ENCODE results near the gene ADM2. TPM values are rescaled to one million over a fixed set of nuclear protein-coding genes. Genes with fewer than 3 reads are reported as not detected.
"Not testable (repeated sequence)": the region's sequence is repeated elsewhere in the genome, so short reads cannot be mapped to it uniquely, and the experiment has no call there.

ADM2 gene
- total RNA-seq, 1 donor from 2014 or later, result not detected

- Histone ChIP-seq H3K36me3 (no peaks in the 10 kb centered on the region), H3K4me3 (peak overlapping the region; percentile 61 to 78), H3K9me3 (no peaks in the 10 kb centered on the region), H3K4me1 (peaks cover 18 to 30% of the 10 kb centered on the region in 2 donors), H3K27ac (peak overlapping the region; percentile 80 to 91), H3K27me3 (peaks cover 11% of the 10 kb centered on the region)
- TF ChIP-seq CTCF (IDR thresholded peaks at IDR 0.05), result no peak
- intact Hi-C loops (cut with DNase I), result no loop called here
- peak in 1 of 2 donors; percentile 90 for DNase-seq (ENCODE audit: low spot score in 2 of 2)
These were observed 49.7 kb downstream of the ADM2 start for GRCh38 chr22:50530877-50531545.

GRCh38 chr22:50531546-50531961 lies 50.2 kb downstream of the ADM2 start:
- intact Hi-C loops (cut with DNase I), result no loop called here
- Histone ChIP-seq H3K4me1 (peaks cover 14 to 27% of the 10 kb centered on the region in 2 donors), H3K9me3 (no peaks in the 10 kb centered on the region), H3K4me3 (peak overlapping the region; percentile 61 to 78), H3K27ac (peak overlapping the region; percentile 80 to 91), H3K36me3 (no peaks in the 10 kb centered on the region), H3K27me3 (peaks cover 11% of the 10 kb centered on the region)
- TF ChIP-seq CTCF (IDR thresholded peaks at IDR 0.05), result no peak
- peak in 1 of 2 donors; percentile 77 for DNase-seq (ENCODE audit: low spot score in 2 of 2)

- Histone ChIP-seq H3K27ac (peak overlapping the region; percentile 80 to 91), H3K4me3 (peak overlapping the region; percentile 61 to 78), H3K9me3 (no peaks in the 10 kb centered on the region), H3K27me3 (peaks cover 11% of the 10 kb centered on the region), H3K4me1 (peaks cover 12 to 24% of the 10 kb centered on the region in 2 donors), H3K36me3 (no peaks in the 10 kb centered on the region)
- intact Hi-C loops (cut with DNase I), result no loop called here
- no peak for TF ChIP-seq CTCF (IDR thresholded peaks at IDR 0.05)
- peak in 1 of 2 donors; percentile 87 for DNase-seq (ENCODE audit: low spot score in 2 of 2)
These were observed 50.8 kb downstream of the ADM2 start for GRCh38 chr22:50531962-50532674.

- Histone ChIP-seq H3K36me3 (no peaks in the 10 kb centered on the region), H3K4me3 (no peak overlapping the region), H3K27me3 (peaks cover 11% of the 10 kb centered on the region), H3K4me1 (peaks cover 12 to 24% of the 10 kb centered on the region in 2 donors), H3K27ac (peak overlapping the region; percentile 80 to 91), H3K9me3 (no peaks in the 10 kb centered on the region)
- DNase-seq (ENCODE audit: low spot score in 2 of 2), result no peak
- intact Hi-C loops (cut with DNase I), result no loop called here
- no peak for TF ChIP-seq CTCF (IDR thresholded peaks at IDR 0.05)
These were observed 51.8 kb downstream of the ADM2 start for GRCh38 chr22:50532824-50533796.

GRCh38 chr22:50533856-50534711 lies 52.7 kb downstream of the ADM2 start:
- H3K4me3 ChIP-seq; DNase-seq (ENCODE audit: low spot score in 2 of 2); intact Hi-C loops (cut with DNase I); H3K9me3 ChIP-seq; H3K27ac ChIP-seq; H3K36me3 ChIP-seq: not testable (repeated sequence)
- Histone ChIP-seq H3K27me3 (peaks cover 11% of the 10 kb centered on the region), H3K4me1 (peaks cover 12 to 28% of the 10 kb centered on the region in 2 donors)
